Lower leg skin (tissue), 3 donors: Measurements from ENCODE around the gene TNS3.

ENCODE experiments used
- CTCF ChIP-seq, 3 donors: fragments of 450-650 bp; IDR thresholded peaks; one replicate each; pipeline ENCODE4 v1.5.1; 2016; ENCODE audit warnings: antibody characterized with exemption in 3 of 3, mild to moderate bottlenecking in 3 of 3, moderate library complexity in 2 of 3
- POLR2A ChIP-seq, 2 donors: fragments of 450-650 bp; IDR thresholded peaks; one replicate each; pipeline ENCODE4 v1.6.1; 2016 to 2017; ENCODE audit warnings: antibody characterized with exemption in 2 of 2, mild to moderate bottlenecking in 1 of 2, moderate library complexity in 1 of 2

- no peak for TF ChIP-seq POLR2A (IDR thresholded peaks at IDR 0.05)
- TF ChIP-seq CTCF (IDR thresholded peaks at IDR 0.05), result no peak
Measured at GRCh38 chr7:47233996-47234395, 347.9 kb downstream of the TNS3 start.
